CD8-positive, alpha-beta memory T cell (primary cell): ENCODE measurements around the gene SCFD2. TPM values are rescaled to one million over a fixed set of nuclear protein-coding genes. Genes with fewer than 3 reads are reported as not detected.
"Not testable (repeated sequence)": the region's sequence is repeated elsewhere in the genome, so short reads cannot be mapped to it uniquely, and the experiment has no call there.

Experiments
- CTCF ChIA-PET: fragments of 350-600 bp; sonication (Branson Sonifier 250); formaldehyde crosslinking; loops from one replicate; lab custom pipeline; 2021; ENCODE audit warnings: antibody characterized with exemption; lab: Charles Lee
- POLR2A ChIA-PET: fragments of 350-600 bp; sonication (Branson Sonifier 250); formaldehyde crosslinking; loops from one replicate; lab custom pipeline; 2021; ENCODE audit warnings: antibody characterized with exemption; lab: Charles Lee
- DNase-seq, 5 donors: peaks; one replicate each; pipeline versions ENCODE4 v3.0.0 to v3.0.0-alpha.2; 2020 to 2022; ENCODE audit warnings: mixed read lengths in 1 of 5
- H3K27ac ChIP-seq: one replicate; pipeline ENCODE4 v1.7.0; 2013; ENCODE audit warnings: low read depth, mild to moderate bottlenecking, low read length, moderate library complexity
- H3K27me3 ChIP-seq: 2 replicates; pipeline ENCODE4 v1.7.0; 2013; ENCODE audit warnings: low read length, mild to moderate bottlenecking; ENCODE audit not compliant: insufficient read depth, poor library complexity, severe bottlenecking
- H3K36me3 ChIP-seq: 2 replicates; pipeline ENCODE4 v1.7.0; 2013; ENCODE audit warnings: mild to moderate bottlenecking, low read length, moderate library complexity; ENCODE audit not compliant: insufficient read depth
- H3K4me1 ChIP-seq: 2 replicates; pipeline ENCODE4 v1.7.0; 2013; ENCODE audit warnings: mild to moderate bottlenecking, low read length, moderate library complexity; ENCODE audit not compliant: insufficient read depth
- H3K4me3 ChIP-seq: 2 replicates; pipeline ENCODE4 v1.7.0; 2013; ENCODE audit warnings: mild to moderate bottlenecking, low read length
- H3K9me3 ChIP-seq: 2 replicates; pipeline ENCODE4 v1.7.0; 2013; ENCODE audit warnings: mild to moderate bottlenecking, low read length
- H3K27ac Mint-ChIP-seq, 8 donors: one replicate each; pipeline ENCODE4 v1.8.0; 2020 to 2021; ENCODE audit warnings: mixed read lengths in 8 of 8, mild to moderate bottlenecking in 6 of 8, inconsistent platforms in 3 of 8, moderate library complexity in 3 of 8
- H3K27me3 Mint-ChIP-seq, 2 donors: one replicate each; pipeline ENCODE4 v1.8.0; 2020 to 2021; ENCODE audit warnings: mixed read lengths in 2 of 2, mild to moderate bottlenecking in 1 of 2, moderate library complexity in 1 of 2
- H3K36me3 Mint-ChIP-seq, 3 donors: one replicate each; pipeline ENCODE4 v1.8.0; 2020 to 2021; ENCODE audit warnings: mixed read lengths in 3 of 3, inconsistent platforms in 1 of 3, mild to moderate bottlenecking in 1 of 3
- H3K4me1 Mint-ChIP-seq, 3 donors: one replicate each; pipeline ENCODE4 v1.8.0; 2020 to 2021; ENCODE audit warnings: mixed read lengths in 3 of 3, inconsistent platforms in 1 of 3, mild to moderate bottlenecking in 1 of 3
- H3K4me3 Mint-ChIP-seq, 7 donors: one replicate each; pipeline ENCODE4 v1.8.0; 2020 to 2021; ENCODE audit warnings: mixed read lengths in 7 of 7, mild to moderate bottlenecking in 6 of 7, moderate library complexity in 4 of 7, inconsistent platforms in 2 of 7
- H3K9me3 Mint-ChIP-seq, 5 donors: one replicate each; pipeline ENCODE4 v1.8.0; 2020 to 2022; ENCODE audit warnings: mixed read lengths in 5 of 5, mild to moderate bottlenecking in 3 of 5, moderate library complexity in 2 of 5, inconsistent platforms in 1 of 5
- polyA plus RNA-seq: library from polyadenylated mRNA; unstranded; fragments of 300-500 nt; fragmentation: Illumina TruSeq; gene quantifications from one replicate; pipeline ENCODE4 v1.2.3, GENCODE V29; 2021
- total RNA-seq, 2 experiments: library from RNA; stranded (reverse); gene quantifications; one replicate each; pipeline ENCODE4 v1.2.3, GENCODE V29; 2021

Gene SCFD2
- total and polyA plus RNA-seq, 3 experiments from 2014 or later = 18.1 to 29.1 (median 25.7) TPM

GRCh38 chr4:52840531-52841370 lies 525.1 kb downstream of the SCFD2 start:
- Histone ChIP-seq H3K27ac (no peak overlapping the region), H3K27me3 (no peaks in the 10 kb centered on the region), H3K9me3 (no peaks in the 10 kb centered on the region), H3K4me1 (no peaks in the 10 kb centered on the region), H3K4me3 (no peak overlapping the region), H3K36me3 (no peaks in the 10 kb centered on the region)
- CTCF ChIA-PET = no interaction called here
- POLR2A ChIA-PET = no interaction called here
- H3K4me3 Mint-ChIP-seq = no peak overlapping the region
- no peak for DNase-seq
- no peaks in the 10 kb centered on the region for H3K9me3 Mint-ChIP-seq
- H3K4me1 Mint-ChIP-seq = no peaks in the 10 kb centered on the region
- H3K27ac Mint-ChIP-seq = no peak overlapping the region
- H3K27me3 Mint-ChIP-seq = peaks cover 0 to 3% of the 10 kb centered on the region in 2 donors
- H3K36me3 Mint-ChIP-seq = no peaks in the 10 kb centered on the region

GRCh38 chr4:52838729-52839586 lies 526.9 kb downstream of the SCFD2 start:
- Histone ChIP-seq H3K9me3 (no peaks in the 10 kb centered on the region), H3K27ac (no peak overlapping the region), H3K27me3 (no peaks in the 10 kb centered on the region), H3K4me1 (no peaks in the 10 kb centered on the region), H3K4me3 (no peak overlapping the region), H3K36me3 (no peaks in the 10 kb centered on the region)
- ChIA-PET CTCF (no interaction called here), POLR2A (interaction anchor here (0.5 kb wide), 1 partner anchor 1333 kb away, joined by 3 read pairs; no protein-coding TSS in a partner anchor)
- Mint-ChIP-seq H3K36me3 (no peaks in the 10 kb centered on the region), H3K27me3 (peaks cover 3 to 9% of the 10 kb centered on the region in 2 donors), H3K4me3 (no peak overlapping the region), H3K9me3 (no peaks in the 10 kb centered on the region), H3K27ac (no peak overlapping the region), H3K4me1 (no peaks in the 10 kb centered on the region)
- DNase-seq = no peak

DNA sequence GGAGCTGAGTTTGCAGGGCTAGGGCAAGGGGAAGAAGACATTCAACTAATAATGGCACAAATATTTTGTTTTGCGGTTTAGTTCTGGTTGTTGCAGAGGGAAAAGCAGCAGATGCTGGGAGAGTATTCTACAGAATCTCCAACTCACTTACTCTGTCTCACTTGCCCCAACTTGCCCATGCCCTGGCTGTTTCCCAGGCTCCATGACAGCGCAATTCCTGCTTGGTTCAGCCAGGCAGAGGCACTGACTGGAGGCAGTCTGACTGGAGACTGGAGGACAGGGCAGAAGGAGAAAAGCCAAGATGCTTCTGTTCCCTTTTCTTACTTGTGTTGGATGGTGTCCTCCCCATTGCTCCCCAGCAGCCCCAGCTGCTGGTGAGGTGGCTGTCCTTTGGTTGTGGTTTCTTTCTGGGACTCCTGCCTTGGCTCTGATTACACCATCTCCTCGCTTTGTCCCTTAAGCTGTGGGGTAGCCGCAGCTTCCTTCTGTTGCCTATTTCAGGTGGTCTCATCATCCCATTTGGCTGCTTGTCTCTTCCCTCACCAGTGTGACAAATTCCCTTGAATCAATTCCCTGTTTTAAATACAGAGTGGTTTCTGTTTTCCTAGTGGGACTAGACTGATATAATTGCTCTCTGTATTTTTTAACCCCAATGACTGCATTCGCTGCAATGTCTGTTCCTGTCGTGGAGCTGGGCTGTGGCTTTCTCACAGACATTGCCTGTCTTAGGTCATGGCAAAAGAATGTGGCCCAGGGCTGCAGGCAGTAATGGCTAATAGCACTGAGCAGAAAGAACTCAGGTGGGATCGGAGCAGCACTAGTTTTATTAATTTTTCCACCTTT lies 527.9 kb downstream of the SCFD2 start:
- no peak overlapping the region for H3K4me3 Mint-ChIP-seq
- H3K27ac Mint-ChIP-seq = no peak overlapping the region
- peaks cover 8 to 16% of the 10 kb centered on the region in 2 donors for H3K27me3 Mint-ChIP-seq
- ChIA-PET CTCF (interaction anchor here (1.0 kb wide), 1 partner anchor 11 kb away, joined by 3 read pairs; no protein-coding TSS in a partner anchor), POLR2A (no interaction called here)
- no peaks in the 10 kb centered on the region for H3K9me3 Mint-ChIP-seq
- no peaks in the 10 kb centered on the region for H3K4me1 Mint-ChIP-seq
- no peak overlapping the region for H3K4me3 ChIP-seq
- no peak overlapping the region for H3K27ac ChIP-seq
- H3K4me1 ChIP-seq = no peaks in the 10 kb centered on the region
- H3K36me3 ChIP-seq = no peaks in the 10 kb centered on the region
- no peak for DNase-seq
- H3K27me3 ChIP-seq = no peaks in the 10 kb centered on the region
- no peaks in the 10 kb centered on the region for H3K36me3 Mint-ChIP-seq
- H3K9me3 ChIP-seq = no peaks in the 10 kb centered on the region

- no peak overlapping the region for H3K27ac ChIP-seq
- no peaks in the 10 kb centered on the region for H3K27me3 ChIP-seq
- no peaks in the 10 kb centered on the region for H3K4me1 ChIP-seq
- Mint-ChIP-seq H3K9me3 (no peaks in the 10 kb centered on the region), H3K27ac (no peak overlapping the region), H3K4me3 (no peak overlapping the region), H3K36me3 (no peaks in the 10 kb centered on the region), H3K4me1 (no peaks in the 10 kb centered on the region), H3K27me3 (peaks cover 16 to 27% of the 10 kb centered on the region in 2 donors)
- POLR2A ChIA-PET = no interaction called here
- CTCF ChIA-PET = no interaction called here
- DNase-seq = no peak
- no peaks in the 10 kb centered on the region for H3K36me3 ChIP-seq
- H3K9me3 ChIP-seq = no peaks in the 10 kb centered on the region
- H3K4me3 ChIP-seq = no peak overlapping the region
Measured at GRCh38 chr4:52836678-52837077, 529.2 kb downstream of the SCFD2 start.

DNA sequence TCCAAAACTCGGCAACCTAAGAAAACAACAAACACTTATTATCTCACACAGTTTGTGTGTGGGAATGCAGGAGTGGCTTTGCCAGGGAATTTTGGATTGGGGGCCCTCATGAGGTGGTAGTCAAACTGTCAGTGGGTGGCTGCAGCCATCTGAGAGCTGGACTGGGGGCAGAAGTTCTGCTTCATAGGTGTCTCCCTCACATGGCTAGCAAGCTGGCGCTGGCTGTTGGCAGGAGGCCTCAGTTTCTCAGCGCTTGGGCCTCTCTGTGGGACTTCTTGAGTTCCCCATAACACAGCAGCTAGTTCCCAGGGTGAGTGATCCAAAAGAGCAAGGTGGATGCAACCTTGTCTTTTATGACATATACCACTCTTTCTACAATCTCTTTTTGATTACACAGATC lies 529.7 kb downstream of the SCFD2 start:
- CTCF ChIA-PET = no interaction called here

GRCh38 chr4:52834641-52835456 lies 531.0 kb downstream of the SCFD2 start:
- CTCF ChIA-PET, H3K36me3 ChIP-seq, H3K4me3 ChIP-seq, H3K4me1 Mint-ChIP-seq, H3K27me3 ChIP-seq, DNase-seq, H3K9me3 Mint-ChIP-seq, H3K9me3 ChIP-seq, H3K36me3 Mint-ChIP-seq, H3K4me3 Mint-ChIP-seq, H3K27ac ChIP-seq, H3K4me1 ChIP-seq, POLR2A ChIA-PET: not testable (repeated sequence)
- Mint-ChIP-seq H3K27ac (peak overlapping the region in 1 of 8 donors; percentile 83), H3K27me3 (peaks cover 19 to 27% of the 10 kb centered on the region in 2 donors)

More for the DNA sequence above, 529.7 kb downstream of the SCFD2 start:
- Mint-ChIP-seq H3K36me3 (no peaks in the 10 kb centered on the region), H3K27ac (no peak overlapping the region), H3K9me3 (no peaks in the 10 kb centered on the region), H3K4me3 (no peak overlapping the region), H3K27me3 (peaks cover 16 to 27% of the 10 kb centered on the region in 2 donors), H3K4me1 (no peaks in the 10 kb centered on the region)
- no peaks in the 10 kb centered on the region for H3K9me3 ChIP-seq
- no peak for DNase-seq
- H3K36me3 ChIP-seq = no peaks in the 10 kb centered on the region
- no peak overlapping the region for H3K4me3 ChIP-seq
- no peaks in the 10 kb centered on the region for H3K4me1 ChIP-seq
- no peak overlapping the region for H3K27ac ChIP-seq
- POLR2A ChIA-PET = no interaction called here
- no peaks in the 10 kb centered on the region for H3K27me3 ChIP-seq

- Histone ChIP-seq H3K9me3 (no peaks in the 10 kb centered on the region), H3K4me3 (no peak overlapping the region), H3K27ac (no peak overlapping the region), H3K4me1 (no peaks in the 10 kb centered on the region), H3K36me3 (no peaks in the 10 kb centered on the region), H3K27me3 (no peaks in the 10 kb centered on the region)
- ChIA-PET POLR2A (no interaction called here), CTCF (no interaction called here)
- no peaks in the 10 kb centered on the region for H3K9me3 Mint-ChIP-seq
- H3K36me3 Mint-ChIP-seq = no peaks in the 10 kb centered on the region
- H3K4me3 Mint-ChIP-seq = no peak overlapping the region
- H3K4me1 Mint-ChIP-seq = no peaks in the 10 kb centered on the region
- DNase-seq = no peak
- H3K27me3 Mint-ChIP-seq = peaks cover 20 to 27% of the 10 kb centered on the region in 2 donors
- no peak overlapping the region for H3K27ac Mint-ChIP-seq
Measured at GRCh38 chr4:52833941-52834525, 531.8 kb downstream of the SCFD2 start.
